HG03571 (cell line): ENCODE measurements around the gene LRRC74B.
"Not testable (repeated sequence)": the region's sequence is repeated elsewhere in the genome, so short reads cannot be mapped to it uniquely, and the experiment has no call there.

Experiments used
- ATAC-seq: cut with Tn5 transposase; IDR thresholded peaks from one replicate; pipeline ENCODE4 v1.9.1; 2021; ENCODE audit not compliant: unreplicated experiment

LRRC74B gene

DNA sequence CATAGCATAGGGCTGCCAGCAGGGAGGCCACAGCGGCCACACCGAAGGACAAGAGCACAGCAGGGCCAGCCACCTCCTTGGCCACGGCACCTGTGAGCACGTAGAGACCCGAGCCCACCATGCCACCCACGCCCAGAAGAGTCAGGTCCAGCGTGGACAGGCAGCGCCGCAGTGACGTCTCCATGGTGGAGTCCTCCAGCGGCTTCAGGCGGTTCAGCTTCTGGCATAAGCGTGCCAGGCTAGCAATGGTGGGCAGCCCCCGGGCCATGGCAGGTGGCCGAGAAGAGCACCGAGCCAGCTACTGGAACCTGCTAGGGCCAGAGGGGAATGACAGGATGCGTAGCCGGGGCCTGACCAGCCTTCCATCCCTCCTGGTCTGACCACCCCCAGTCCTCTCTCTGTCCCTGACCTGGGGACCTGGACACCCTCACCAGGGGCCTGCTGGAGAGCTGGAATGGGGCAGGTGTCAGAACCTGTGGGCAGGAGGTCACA is 14.2 kb upstream of the LRRC74B start:
- no peak for ATAC-seq

DNA sequence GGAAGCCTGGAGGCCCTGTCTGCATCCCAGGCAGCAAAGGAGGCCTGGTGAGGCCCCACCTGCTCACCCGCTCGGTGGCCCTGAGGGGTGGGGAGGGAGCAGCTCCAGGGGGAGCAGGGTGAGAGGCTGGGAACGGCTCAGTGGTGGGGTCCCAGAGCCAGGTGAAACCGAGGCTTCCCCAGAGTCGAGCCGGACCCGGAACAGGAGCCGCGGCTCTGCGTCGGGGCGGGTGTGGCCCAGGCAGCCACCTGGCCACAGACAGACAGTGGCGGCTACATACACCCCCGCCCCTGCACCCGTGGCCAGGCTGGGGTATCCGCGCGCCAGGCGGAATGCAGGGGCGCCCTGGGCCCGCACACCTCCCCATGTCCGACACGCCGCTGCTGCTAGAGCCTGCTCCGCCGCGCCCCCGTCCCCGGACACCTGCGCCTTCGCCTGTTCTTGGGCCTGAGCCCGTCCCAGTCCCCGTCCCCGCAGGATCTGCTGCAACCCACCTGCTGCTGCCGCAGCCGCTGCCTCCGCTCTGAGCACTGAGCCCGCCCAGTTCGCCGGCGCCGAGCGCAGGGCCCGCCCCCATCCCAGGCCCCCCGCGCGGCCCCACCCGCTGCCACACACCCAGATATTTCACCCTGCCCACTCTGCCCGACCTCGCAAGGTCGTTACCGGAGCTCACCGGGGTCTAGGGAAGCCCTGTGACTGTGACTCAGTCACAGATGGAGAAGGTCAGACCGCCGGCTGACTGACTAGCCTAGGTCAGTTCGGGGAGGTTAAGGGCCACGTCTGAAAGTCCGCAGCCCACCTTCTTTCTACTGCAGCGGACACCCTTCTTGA is 13.5 kb upstream of the LRRC74B start, which contains the start of gene SLC7A4:
SLC7A4 (minus strand) TSS at position 525 of the 831 bp plus-strand sequence. CDS start 749 bp downstream, outside the sequence.
- ATAC-seq, result no peak

DNA sequence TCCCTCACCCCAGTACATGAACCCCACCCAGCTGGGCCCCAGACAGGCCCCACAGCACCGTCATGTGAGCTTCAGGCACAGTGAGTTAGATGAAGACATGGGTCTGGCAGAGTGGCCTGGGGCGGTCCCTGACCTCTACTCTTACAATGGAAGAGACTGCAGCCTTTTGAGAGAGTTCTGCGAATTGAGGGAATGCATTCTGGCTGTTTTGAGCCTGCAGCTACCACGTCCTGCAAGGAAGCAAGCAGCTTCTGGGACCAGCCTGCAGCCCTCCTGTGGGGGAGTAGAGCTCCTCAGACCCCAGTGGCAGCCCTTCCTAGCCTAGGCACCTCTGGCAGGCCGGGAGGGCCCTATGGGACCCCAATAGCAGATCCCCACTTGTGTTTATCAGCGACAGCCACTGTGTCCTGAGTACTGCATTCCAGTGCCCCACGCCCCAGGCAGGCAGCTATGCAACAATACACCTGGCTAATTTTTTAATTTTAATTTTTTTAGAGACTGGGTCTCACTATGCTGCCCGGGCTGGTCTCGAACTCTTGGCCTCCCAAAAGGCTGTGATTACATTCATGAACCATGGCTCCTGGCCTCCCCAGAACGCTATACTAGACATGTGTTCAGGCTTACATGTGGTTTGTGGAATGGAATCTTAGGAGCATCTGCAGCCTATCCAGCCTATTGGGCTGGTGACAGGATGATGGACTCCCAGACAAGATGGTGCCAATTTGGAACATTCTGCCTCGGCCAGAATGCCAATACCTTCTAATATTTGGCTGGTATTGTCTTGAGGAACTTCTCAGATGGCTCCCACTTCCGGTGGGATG is 12.7 kb upstream of the LRRC74B start:
- no peak for ATAC-seq

DNA sequence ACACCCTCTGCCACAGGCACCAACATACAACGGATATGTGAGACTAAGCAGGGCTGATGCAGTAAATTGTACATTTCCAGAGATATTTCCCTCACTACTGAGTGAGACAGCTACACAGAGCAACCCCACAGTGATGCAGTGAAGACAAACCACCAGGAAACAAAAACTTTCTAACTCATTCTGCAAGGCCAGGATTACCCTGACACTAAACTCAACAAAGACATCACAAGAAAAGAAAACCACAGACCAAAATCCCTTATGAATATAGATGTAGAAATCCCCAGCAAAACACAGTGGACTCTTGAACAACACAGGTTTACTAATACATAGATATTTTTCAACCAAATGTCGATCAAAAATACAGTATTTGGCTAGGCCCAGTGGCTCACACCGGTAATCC is 11.9 kb upstream of the LRRC74B start:
- no peak for ATAC-seq

DNA sequence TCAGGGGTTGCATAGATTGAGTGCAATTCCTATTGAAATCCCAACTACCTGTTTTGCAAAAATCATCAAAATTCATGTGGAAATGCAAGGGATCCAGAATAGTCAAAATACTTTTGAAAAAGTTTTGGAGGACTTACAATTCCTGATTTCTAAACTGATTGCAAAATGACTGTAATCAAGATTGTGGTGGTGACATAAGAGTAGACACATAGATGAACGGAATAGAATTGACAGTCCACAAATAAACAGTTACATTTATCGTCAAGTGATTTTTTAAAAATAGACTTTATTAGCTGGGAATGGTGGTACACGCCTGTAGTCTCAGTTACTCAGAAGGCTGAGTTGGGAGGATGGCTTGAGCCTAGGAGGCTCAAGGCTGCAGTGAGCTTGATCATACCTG is 10.8 kb upstream of the LRRC74B start:
- no peak for ATAC-seq

DNA sequence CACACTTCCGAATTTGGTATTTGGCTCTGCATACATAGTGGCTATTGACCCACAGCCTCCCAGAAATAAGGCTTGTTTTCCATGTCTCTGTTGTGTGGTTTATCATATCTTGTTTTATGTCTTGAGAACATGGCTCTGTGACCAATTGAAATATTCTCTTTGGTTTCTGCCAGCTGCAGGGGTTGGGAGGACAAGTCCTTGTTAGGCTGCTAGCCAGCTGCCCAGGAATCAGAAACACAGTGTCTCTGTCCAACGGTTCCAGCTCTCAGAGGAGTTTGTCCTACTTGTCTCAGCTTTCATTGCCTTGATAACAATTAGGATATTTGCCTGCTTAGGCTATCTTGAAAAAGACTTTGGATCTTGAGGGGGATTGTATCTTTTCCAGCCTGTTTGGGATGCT is 7.3 kb upstream of the LRRC74B start:
- no peak for ATAC-seq

GRCh38 chr22:21039158-21039557 is 6.6 kb upstream of the LRRC74B start:
- not testable (repeated sequence) for ATAC-seq

GRCh38 chr22:21041937-21042336 is 3.8 kb upstream of the LRRC74B start:
- no peak for ATAC-seq

DNA sequence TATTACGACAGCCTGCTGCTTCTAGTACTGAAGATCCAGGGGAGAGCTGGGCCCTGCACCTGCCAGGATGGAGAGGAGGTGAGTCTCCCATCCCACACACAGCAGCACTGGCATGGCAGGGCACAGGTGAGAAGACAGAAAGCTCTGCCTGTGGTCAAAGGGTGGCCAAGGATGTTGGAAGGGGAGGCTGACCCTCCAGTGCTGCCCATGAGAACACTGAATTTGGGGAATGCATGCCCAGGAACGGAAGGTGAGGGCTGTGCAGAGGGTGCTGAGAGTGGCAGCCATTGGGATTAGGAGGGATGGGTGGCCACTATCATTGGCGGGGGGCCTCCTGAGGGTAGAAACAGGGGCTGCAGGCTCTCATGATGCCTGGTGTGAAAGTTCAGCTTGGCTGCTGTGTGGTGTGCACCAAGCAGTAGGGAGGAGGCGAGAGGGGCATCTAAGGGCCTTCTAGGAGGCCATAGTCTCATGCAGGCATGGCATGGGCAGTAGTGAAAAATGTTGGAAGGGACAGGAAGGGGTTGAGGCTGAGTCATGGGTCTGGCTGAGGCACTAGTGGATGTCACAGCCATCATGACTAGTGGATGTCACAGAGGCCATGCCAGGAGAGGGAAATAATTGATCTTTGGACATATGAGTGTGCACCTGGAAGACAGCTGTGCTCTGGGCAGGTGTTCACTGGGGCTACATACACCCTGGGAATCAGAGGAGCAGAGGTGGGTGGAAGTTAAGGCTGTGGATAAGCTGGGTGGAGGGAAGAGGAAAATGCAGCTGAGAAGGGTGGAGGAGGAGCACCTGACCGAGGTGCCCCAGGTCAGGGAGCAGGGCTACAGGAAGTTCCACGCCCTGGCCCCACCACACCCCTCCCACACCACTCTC is 2.5 kb upstream of the LRRC74B start:
- ATAC-seq, result no peak

DNA sequence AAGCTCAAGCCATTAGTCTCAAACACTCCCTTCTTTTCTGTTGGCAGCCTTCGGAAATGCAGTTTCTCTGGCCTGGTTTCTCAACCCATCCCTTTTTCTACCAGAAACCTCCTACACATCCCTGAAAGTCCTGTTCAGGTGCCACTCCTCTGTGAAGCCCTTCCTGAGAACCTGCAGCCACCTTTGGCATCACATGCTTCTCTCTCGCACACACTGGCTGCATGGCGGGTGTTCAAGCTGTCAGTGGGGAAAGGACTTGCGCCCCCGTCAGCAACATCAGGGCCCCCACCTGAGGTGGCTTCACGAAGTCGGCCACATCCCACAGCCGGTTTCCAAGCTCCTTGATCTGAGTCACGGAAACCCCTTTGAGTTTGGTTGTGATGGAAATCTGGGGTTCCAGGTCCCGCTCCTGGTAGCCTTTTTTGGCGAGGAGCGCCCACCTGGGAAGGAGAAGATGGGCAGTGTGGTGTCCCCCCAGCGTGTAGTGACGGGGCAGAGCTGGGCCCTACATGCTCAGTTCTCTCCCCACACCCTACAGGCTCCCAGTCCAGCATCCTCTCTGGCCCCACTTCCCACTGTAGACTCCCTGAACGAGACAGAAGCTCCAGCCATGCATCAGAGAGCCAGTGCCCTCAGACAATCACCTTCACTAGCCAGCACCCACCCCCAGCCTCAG is 1.7 kb upstream of the LRRC74B start:
- no peak for ATAC-seq

DNA sequence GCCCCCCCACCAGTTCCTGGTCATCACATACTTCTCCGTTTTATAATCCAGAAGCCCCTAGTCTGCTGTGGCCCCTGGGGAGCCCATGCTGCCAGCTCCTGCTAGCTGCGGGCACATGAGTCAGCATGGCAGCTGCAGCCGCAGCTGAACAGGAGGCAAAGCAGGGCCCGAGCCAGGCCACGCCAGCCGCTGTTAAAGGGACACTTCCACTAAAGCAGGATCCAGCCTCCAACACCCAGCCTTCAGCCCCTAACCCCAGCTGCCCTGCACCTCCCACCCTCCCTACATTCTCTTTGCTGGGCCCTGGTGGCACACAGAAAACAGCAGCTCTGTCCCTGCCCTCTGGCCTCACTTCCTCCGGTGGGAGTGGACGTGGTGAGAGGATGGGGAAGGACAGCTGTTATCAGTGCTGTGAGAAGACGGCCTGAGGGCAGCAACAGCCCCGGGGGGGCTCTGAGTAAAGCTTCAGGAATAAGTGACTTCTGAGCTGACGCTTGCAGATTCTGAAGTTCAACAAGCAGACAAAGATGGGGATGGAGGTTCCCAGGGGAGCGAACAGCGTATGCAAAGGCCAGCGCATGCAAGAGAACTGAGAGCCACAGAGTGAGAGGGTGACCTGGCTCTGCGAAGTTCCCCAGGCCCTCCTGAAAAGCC is 688 bp upstream of the LRRC74B start:
- ATAC-seq, result no peak

DNA sequence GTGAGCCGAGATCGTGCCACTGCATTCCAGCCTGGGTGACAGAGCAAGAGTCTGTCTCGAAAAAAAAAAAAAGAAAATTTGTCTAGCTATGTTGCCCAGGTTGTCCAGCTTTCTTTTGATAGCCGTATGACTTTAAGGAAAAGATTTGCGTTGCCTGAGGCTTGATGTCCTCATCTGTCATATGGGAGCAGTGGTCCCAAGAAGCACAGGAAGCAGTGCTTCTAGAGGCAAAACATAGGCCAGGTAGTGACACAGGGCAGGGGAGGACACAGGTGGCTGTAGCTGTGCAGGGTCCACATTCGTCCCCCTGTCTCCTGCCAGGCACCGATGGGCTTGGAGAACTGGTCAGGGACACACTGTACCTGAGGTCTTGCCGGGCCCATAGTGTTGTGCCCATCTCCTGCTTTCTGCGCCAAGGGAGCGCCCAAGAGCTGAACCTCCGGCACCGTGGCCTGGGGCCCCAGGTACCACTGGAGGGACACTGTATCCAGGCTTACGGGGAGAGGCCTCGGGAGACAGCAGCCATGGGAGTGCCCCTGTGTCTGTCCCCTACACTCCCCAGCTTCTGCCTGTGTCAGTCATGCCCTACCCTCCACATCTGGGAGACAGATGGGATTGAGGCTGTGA is 1.4 kb downstream of the LRRC74B start:
- no peak for ATAC-seq

- ATAC-seq, result no peak
Measured at GRCh38 chr22:21047730-21048129, 2.0 kb downstream of the LRRC74B start.

GRCh38 chr22:21048448-21048847 is 2.7 kb downstream of the LRRC74B start:
- not testable (repeated sequence) for ATAC-seq

- ATAC-seq, result not testable (repeated sequence)
Measured at GRCh38 chr22:21048965-21049364, 3.2 kb downstream of the LRRC74B start.

DNA sequence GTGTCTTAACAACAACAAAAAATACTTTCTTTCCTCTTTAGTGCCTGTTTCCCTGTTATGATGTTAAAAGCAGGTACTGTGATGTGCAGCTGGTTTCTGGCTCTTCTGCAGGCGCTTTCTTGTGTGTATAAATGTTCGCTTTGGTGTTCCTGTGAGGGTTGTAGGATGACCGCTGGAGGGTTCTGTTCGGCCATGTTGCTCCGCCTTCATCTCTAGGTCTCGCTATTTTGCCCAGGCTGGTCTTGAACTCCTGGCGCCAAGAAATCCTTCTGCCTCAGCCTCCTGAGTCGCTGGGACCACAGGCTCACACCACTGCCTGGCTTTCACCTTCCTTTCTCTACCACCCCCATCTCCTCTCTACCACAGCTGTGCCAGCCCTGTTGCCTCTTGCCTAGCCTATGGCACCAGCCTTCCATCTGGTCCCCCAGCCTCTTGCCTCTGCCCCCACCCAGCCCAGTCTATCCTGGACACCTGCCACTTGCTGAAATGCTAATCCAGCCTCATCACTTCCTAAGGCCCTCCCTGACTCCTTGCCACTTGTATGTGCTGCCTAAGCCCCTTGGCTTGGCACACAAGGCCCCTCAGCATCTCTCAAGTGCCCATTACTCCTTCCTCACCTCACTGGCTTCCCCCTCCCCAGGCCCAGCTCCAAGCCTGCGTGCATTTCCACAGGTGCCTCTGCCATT is 5.5 kb downstream of the LRRC74B start:
- ATAC-seq, result no peak

DNA sequence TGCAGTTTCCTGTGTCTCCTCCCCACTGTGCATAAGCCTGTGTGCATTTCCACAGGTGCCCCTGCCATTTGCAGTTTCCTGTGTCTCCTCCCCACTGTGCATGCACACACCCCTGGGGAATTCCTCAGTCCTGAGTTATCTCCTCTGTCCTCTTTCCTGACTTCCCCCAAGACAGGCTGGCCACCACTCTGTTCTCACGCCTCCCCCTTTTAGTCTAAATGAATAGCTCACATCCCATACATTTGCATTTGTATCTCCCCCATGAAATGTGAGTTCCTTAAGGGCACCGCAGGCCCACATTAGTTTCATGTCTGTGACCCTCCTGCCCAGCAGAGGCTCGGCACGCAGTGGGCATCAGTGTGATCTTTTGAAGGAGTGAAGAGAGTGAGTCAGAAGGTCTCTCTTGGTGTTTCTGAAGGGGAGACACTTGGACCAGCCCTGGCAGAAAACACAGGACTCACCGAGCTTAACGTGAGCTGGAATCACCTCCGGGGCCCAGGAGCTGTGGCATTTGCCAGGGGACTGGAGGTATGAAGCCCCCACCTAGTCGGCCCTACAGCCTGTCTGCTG is 6.2 kb downstream of the LRRC74B start:
- no peak for ATAC-seq

GRCh38 chr22:21052715-21053459 is 7.1 kb downstream of the LRRC74B start:
- ATAC-seq, result no peak
